Measurements from ENCODE around the gene KIRREL1.

DNA sequence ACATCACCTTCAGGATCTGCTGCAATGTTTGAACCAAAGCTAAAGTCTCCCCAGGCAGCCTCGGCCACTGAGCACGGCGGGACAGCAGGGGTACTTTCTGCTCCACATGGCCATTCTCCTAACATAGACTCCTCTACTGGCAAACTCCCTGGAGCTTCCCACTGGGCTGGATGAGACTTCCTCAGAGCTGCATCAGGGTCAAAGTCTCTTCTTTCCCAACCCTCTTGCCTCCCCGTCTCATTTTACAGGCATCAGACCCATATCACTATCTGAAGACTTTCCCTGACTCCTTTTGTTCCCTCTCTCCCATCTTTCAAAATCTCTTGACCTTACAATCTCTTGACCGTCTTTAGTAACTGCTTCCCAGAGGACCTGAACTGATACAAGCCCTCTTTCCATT lies 42.2 kb upstream of the KIRREL1 start:
- TF ChIP-seq, protein P1, sequence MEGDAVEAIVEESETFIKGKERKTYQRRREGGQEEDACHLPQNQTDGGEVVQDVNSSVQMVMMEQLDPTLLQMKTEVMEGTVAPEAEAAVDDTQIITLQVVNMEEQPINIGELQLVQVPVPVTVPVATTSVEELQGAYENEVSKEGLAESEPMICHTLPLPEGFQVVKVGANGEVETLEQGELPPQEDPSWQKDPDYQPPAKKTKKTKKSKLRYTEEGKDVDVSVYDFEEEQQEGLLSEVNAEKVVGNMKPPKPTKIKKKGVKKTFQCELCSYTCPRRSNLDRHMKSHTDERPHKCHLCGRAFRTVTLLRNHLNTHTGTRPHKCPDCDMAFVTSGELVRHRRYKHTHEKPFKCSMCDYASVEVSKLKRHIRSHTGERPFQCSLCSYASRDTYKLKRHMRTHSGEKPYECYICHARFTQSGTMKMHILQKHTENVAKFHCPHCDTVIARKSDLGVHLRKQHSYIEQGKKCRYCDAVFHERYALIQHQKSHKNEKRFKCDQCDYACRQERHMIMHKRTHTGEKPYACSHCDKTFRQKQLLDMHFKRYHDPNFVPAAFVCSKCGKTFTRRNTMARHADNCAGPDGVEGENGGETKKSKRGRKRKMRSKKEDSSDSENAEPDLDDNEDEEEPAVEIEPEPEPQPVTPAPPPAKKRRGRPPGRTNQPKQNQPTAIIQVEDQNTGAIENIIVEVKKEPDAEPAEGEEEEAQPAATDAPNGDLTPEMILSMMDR (conservative IDR thresholded peaks at IDR 0.05): no peak
- no peak for TF ChIP-seq ZFX (IDR thresholded peaks at IDR 0.05)

All from C4-2B (cell line).